Gastrocnemius medialis (tissue), 4 donors: ENCODE results near the gene COBL.

Experiments used
- CTCF ChIP-seq, 5 experiments: fragments of 450-650 bp in 3 of 5; fragments of 200-600 bp in 2 of 5; sonication (generic) in 2 of 5; IDR thresholded peaks in 4 of 5; conservative IDR thresholded peaks in 1 of 5; 1 replicate in 4 of 5; 2 replicates in 1 of 5; pipeline ENCODE4 v1.5.1; 2016 to 2019; ENCODE audit warnings: antibody characterized with exemption in 5 of 5, mild to moderate bottlenecking in 3 of 5, moderate library complexity in 3 of 5
- POLR2A ChIP-seq, 2 donors: fragments of 450-650 bp; IDR thresholded peaks; one replicate each; pipeline ENCODE4 v1.6.1; 2017; ENCODE audit warnings: antibody characterized with exemption in 2 of 2, mild to moderate bottlenecking in 2 of 2, moderate library complexity in 2 of 2

DNA sequence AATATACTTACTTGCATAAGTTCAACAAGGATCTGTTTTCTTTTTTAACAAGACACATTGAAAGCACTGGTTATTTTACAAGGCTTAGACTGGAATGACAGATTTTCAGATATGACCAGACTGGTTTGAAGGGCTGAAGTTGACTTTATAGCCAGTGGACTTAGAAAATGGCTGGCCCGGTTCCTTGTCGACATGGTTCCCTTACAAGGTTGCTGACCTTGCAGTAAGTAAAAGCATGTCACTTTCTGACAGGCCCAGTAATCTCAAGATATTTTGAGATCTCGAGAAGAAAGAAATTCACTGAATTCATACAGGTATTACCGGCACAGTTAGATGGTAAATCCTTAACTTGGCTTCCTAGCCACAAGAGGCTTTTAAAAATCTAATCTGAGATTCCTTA lies 136.5 kb downstream of the COBL start:
- TF ChIP-seq POLR2A (IDR thresholded peaks at IDR 0.05) (no peak), CTCF (IDR thresholded peaks at IDR 0.05 in 4 of 5, conservative IDR thresholded peaks at IDR 0.05 in 1 of 5) (no peak)
